ENCODE results near the gene PPFIA4.

The PPFIA4 gene

DNA sequence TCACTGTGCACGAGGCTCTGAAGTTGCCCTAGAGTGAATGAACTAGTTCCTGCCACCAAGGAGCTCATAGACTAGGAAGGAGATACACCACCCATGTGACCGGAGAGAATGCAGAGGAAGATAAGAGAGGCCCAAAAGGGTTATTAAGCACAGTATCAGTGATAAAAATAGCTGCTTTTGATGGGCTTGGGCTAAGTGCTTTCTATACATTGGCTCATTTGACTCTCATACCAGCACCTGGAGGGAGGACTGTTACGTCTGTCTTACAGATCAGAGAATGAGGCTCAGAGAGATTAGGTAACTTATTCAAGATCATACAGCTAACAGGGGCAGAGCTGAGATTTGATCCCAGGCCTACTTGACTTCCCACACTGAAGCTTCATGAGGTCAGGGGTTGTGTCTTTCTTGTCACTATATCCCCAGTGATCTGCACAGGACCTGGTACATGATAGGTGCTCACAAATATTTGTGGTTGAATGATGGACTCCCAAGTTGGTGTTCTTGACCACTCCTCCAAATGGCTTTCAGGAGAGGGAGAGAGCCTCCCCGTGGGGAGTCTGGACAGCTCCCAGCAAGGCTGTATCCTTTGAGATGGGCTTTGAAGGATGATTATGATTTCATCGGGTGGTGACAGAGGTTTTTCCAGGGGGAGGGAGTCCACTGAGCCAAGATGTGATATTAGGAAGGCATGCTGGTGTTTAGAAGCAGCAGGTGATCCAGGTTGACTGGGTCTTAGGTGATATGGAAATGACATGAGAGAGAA is 14.4 kb downstream of the PPFIA4 start:
- no peak for DNase-seq (ENCODE audit: low read depth)

DNA sequence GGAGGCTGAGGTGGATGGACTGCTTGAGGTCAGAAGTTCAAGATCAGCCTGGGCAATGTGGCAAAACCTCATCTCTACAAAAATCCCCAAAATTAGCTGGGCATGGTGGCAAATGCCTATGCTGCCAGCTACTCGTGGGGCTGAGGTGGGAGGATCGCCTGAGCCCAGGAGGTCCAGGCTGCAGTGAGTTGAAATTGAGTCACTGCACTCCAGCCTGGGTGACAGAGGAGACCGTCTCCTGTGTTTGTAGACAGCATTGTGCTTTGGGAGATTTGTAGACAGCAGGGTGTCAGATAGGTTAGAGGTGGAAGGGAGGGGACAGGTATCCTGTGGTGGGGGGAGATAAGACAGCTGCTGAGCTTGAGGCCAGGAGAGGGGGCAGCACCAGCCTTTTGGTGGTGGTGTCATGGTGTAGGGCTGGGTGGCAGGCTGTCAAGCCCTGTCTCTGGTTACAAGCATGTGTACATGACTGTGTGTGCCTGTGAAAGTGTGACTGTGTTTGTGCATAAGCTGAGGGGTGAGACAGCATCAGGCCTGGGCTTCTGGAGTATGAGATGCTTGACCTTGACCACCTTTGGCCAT is 15.2 kb downstream of the PPFIA4 start:
- DNase-seq (ENCODE audit: low read depth): no peak

DNA sequence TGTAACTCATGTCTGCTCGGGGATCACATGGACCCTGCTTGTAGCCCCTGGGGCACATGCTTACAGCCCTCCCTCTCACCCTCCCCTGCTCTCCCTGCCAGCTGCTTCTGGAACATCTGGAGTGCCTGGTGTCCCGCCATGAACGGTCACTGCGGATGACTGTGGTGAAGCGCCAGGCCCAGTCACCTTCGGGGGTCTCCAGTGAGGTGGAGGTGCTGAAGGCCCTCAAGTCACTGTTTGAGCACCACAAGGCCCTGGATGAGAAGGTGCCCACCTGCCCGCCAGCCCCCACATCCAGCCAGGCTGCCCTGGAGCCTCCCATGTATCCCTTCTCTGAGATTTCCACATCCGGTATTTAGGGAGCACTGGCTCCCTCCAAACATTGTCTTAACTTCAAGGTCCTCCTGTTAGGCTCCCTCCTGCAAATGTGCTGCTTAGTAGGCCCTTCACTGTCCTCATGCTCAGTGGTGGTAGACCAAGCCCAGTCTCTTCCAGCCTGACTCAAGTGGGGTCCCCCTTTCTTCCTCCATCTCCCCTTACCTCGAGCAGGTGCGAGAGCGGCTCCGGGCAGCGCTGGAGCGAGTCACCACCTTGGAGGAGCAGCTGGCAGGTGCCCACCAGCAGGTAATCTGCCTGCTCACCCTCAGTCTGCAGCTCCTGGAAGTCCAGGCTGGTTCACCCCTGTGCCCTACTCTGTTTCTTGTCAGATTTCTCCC is 17.7 kb downstream of the PPFIA4 start:
- no peak for DNase-seq (ENCODE audit: low read depth)

DNA sequence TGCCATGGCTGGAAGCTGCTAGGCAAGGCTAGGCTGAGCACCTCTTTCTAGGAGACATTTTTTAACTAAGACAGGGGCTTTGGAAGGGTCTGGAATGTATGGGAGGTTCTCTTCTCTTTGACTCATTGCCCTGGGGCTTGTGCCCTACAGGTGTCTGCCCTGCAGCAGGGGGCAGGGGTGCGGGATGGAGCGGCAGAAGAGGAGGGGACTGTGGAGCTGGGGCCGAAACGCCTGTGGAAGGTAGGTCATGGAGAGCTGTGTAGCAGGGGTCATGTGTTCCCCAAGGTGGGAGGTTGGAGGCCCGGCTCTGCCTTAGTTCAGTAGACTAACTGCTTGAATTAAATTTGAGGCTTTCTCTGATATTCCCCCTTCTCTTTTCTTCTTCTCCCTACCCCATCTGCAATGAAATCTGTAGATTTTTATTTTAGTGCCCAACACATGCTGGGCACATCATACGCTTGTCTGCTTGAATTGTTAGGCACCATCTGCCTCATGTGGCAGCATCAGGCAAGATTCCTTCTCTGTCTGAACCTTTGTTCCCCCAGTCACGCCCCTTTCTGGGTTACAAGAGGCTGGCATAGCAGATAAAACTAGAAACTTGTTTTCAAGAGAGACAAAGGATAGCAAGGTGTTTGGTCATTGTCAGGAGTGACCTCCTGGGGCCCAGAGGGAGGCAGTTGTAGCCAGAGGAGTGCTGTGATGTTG is 18.4 kb downstream of the PPFIA4 start:
- DNase-seq (ENCODE audit: low read depth): no peak

DNA sequence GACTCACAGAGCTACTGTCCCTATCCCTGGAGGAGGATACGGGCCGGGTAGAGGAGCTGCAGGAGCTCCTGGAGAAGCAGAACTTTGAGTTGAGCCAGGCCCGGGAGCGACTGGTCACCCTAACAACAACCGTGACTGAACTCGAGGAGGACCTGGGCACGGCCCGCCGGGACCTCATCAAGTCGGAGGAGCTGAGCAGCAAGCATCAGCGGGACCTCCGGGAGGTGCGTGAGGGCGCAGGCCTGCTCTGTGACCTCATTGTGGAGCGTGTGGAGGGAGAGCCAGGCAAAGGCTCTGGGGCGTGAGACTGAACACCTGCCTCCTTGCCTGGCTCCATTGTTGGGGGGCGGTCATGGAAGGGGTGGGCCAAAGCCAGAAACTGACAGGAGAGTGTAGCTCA is 19.0 kb downstream of the PPFIA4 start:
- DNase-seq (ENCODE audit: low read depth): no peak

DNA sequence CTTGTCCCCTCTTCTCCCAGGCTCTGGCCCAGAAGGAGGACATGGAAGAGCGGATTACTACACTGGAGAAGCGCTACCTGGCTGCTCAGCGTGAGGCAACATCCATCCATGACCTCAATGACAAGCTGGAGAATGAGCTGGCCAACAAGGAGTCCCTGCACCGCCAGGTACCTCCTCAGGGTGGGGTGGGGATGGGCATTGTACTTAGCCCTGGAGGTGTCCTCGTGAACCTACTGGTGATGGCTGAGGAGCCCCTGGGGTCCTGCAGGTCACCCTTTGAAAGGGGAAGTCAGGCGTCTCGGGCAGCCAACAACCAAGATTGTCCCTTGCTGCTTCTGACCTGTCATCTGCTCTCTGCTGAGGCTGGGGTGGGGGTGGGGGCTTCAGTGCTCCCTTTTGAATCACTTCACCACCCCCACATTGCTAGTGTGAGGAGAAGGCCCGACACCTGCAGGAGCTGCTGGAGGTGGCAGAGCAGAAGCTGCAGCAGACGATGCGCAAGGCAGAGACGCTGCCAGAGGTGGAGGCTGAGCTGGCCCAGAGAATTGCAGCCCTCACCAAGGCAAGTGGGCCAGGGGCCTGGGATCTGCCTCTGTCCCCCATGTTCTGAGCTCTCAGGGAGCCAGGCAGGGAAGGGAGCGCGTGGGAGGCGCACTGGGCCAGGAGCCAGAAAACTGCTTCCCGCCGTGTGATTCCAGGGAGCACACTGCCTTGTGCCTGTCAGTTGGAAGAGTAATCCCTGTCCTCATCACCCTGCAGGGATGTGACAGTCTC is 19.7 kb downstream of the PPFIA4 start:
- DNase-seq (ENCODE audit: low read depth): no peak

DNA sequence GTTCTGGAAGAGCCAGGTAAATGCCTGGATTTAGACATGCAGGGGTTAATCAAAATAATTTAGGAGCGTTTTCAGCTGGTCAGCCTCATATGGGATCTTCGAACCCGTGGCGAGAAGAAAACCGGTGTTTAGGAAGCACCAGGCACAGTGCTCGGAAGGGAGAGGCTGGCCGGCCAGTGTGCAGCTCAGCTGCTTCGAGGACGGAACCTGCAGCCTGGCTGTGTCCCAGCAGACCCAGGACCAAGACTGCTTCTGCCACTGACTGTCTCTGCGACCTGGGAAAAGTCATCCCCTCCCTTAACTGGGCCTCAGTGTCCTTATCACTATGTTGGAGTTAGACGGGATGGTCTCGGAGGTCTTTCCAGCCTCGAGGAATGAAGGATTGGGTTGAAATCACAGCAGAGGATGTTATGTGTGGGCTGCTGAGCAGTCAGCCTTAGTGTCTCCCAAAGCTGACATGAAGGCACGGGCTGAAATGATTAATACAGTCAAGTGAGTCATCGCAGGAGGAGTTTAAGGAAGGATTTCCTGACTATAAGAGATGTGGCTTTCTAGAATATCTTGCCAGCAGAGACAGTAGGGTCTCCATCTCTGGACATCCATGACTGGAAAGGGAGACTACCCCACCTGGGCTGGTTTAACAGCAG is 20.8 kb downstream of the PPFIA4 start:
- no peak for DNase-seq (ENCODE audit: low read depth)

DNA sequence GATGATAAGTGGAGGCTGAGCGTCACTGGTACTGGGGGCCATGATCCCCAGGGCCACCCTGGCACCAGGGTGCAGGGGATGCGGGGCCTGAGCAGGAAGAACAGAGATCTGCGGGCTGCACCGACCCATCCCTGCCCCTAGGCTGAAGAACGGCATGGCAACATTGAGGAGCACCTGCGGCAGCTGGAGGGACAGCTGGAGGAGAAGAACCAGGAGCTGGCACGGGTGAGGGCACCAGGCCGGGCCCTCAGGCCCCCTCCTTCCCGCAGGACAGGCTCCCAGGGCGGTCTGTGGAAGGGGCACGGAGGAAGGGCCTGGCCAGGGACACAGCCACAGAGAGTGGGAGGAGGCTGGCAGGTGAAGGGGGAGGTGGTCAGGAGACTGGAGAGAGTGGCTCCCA is 21.8 kb downstream of the PPFIA4 start:
- DNase-seq (ENCODE audit: low read depth): no peak

DNA sequence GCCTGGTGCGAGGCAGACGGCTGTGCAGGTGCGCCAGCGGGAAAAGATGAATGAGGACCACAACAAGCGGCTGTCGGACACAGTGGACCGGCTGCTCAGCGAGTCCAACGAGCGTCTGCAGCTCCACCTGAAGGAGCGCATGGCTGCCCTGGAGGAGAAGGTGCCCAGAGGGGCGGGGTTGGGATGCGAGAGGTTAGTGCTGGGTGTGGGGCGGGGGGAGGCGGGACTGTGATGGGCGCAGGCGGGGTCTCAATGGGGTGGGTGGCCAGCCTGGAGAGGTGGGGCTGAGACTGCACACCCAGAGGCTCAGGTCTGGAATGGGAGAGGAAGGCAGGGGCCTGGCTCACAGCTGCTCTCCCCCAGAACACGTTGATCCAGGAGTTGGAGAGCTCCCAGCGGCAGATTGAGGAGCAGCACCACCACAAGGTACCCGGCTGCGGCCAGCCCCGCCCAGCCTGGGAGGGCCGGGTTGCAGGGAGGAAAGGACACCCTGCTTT is 22.3 kb downstream of the PPFIA4 start:
- no peak for DNase-seq (ENCODE audit: low read depth)

DNA sequence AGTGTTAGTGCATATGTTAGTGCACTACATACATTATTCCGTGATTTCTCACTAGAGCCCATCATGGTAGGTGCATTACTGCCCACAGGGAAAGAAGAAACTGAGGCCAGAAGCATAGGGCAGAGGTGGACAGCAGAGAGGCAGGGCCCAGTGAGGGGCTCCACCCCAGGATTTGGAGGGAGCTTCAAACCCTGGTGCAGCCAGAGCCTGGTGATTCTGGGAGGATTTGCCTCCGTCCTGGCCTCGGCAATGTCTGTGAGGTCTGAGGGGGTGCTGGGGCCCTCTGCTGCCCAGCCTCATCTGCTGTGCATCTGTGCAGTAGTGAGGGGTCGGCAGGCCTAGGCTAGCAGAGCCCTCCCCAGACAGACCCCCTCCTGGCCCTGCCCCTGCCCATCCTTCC is 22.8 kb downstream of the PPFIA4 start:
- DNase-seq (ENCODE audit: low read depth): no peak

DNA sequence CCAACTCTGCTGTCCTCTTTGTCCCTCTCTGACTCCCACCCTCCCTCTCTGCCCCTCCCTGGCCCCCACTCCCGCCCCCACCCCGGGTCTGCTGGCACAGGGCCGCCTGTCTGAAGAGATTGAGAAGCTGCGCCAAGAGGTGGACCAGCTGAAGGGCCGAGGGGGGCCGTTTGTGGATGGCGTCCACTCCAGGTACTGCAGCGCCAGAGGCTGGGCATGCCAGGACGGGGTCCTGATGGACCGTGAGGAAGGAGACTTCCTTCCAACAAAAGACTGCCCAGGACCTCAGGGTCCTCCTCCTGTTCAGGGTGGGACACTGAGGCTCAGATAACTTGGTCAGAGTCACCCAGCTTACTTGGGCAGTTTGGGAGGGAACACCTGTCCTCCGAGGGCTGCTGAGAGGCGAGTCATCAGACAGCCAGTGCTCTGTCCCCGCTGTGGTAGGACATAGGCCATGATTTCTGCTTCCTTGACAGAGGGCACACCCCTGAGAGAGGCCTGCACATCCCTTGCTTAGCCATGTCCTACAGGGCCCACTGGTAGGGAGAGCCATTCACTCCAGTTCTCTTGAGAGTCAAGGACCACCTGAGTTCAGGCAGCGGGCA is 23.4 kb downstream of the PPFIA4 start:
- no peak for DNase-seq (ENCODE audit: low read depth)

DNA sequence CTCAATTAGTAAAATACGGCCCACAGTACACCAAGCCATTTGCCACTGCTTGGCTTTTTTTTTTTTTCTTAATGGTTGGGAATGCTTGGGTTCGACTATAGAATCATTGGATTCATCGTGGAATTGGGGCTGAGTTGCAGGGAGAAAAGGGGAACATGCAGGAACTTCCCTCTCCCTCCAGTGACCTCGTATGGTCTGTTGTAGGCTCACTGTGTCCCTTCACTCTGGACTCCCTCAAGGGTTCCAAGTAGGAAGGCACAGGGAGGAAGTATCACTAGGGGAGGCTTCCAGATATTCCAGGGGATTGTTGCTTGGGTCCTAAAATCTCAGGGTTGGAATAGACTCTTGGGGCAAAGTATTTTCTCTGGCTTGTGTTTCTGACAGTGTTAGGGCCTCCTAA is 24.5 kb downstream of the PPFIA4 start:
- DNase-seq (ENCODE audit: low read depth): no peak

DNA sequence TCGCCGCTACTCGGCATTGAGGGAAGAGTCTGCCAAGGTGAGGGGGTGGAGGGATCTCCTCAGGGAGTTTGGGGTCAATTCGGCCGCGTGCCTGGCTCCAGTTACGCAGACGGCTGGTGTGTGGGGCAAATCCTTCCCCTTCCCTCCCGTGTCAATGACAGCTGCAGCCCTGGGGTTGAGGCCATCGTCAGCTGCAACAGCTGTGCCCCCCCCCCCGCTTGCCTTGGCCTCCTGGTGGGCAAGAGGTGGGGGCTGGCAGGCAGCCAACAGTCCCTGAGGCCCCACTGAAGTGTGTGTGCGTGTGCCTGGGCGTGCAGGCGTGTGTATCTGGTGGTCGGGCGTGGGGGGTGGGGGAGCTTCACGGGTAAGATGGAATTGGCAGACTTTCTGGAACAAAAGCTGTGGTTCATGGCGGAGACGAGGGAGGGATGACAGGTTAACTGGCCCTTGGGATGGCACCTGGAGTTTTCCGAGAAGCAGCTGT is 25.6 kb downstream of the PPFIA4 start:
- no peak for DNase-seq (ENCODE audit: low read depth)

DNA sequence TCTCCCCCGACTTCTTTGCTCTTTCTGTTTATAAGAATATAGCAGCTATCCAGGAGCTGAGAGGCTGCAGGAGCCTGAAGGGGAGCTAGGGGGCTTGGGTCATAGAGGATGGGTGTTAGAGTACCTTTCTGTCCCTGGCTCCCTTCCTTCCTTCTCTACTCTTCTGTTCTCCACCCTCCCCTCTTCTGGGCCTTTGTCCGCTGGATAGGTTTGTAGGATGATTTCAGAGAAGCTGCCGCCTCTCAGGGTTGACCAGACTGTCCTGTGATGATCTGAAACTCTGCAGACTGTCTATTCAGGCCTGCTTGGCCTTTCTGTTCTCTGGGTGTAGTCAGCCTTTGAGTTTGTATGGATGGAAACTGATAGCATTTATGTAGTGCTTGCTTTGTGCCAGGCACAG is 26.3 kb downstream of the PPFIA4 start:
- no peak for DNase-seq (ENCODE audit: low read depth)

DNA sequence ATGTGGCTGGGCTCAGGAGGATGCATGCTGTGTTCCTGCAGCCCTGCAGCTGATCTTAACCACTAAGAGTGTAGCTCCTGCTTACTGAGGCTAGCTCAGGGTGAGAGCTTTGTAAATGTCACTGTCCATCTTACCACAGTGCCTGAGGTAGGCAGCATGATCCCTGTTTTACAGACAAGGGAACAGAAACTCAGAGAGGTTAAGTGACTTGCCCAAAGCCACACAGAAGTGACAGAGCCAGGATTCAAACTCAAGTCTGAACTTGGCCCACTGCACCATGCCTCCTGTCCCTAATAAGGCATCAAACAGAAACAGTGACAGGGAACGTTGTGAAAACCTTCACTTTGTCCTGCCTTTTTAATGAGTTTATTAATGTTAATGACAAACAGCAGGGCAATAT is 27.9 kb downstream of the PPFIA4 start:
- DNase-seq (ENCODE audit: low read depth): no peak

DNA sequence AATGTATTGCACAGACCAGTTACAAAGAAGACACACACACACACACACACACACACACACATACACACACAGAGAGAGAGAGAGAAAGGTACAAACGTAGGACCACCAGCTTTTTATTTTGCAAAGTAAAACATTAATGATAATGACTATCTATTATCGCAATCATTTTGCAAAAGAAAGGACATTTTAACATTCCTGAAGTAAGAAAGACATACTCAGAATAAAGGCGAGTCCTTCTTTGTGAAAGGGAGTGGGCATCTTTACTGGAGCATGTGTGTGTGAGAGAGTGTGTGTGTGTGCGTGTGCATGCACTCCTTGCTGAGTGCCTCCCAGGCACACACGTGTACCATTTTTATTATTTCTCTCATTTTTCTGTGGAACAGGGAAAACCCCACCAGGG is 28.4 kb downstream of the PPFIA4 start:
- DNase-seq (ENCODE audit: low read depth): no peak

DNA sequence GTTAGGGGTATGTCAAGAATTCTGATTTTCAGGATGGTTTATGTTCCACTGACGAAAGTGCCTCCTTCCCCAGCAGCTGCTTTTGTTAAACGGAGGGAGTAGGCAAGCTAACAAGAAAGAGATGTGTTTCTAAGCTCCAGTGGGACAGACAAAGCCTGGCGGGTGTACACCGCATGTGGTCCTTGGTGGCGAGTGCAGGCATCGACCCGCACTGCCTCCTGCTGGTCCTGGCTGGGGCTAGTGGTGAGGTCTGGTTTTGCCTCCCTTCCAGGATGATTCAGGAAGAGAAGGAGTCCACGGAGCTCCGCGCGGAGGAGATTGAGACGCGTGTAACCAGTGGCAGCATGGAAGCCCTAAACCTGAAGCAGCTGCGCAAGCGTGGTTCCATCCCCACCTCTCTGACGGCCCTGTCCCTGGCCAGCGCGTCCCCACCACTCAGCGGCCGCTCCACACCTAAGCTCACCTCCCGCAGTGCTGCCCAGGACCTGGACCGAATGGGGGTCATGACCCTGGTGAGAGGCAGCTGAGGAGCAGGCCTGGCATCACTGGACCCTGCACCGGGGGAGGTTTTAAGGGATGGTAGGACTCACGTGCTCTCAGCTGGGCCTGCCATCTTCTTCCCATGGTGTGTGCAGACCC is 29.0 kb downstream of the PPFIA4 start:
- no peak for DNase-seq (ENCODE audit: low read depth)

DNA sequence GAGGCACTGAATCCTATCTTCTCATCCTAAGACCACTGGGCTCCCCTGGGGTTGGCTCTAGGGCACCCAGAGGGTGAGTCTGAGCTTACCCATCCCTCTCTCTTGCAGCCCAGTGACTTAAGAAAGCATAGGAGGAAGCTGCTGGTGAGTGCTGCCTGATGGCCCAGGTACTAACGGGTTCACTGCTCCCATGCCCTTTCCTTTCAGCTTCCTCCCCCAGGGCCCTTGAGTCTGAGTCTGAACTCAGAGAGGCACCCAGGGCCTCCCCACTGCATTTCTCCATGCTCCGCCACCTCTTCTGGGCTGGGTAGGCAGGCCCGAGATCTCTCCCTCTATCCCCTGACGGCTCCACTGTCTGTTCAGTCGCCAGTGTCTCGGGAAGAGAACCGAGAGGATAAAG is 29.7 kb downstream of the PPFIA4 start:
- DNase-seq (ENCODE audit: low read depth): no peak

DNA sequence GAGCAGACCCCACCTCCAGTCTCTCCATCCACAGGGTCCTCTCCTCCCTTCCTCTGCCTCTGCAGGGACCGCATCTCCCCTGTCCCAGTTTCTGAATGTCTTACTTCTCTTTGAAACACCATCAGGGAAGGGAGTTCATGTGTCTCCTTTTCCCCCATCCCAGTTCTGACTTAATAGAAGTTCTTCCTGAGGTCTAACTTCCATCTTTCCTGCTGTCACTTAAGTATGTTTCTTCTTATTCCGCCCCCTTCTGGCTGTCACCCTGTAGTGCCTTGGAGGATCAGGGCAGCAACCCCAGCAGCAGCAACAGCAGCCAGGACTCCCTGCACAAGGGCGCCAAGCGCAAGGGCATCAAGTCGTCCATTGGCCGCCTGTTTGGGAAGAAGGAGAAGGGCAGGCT is 30.2 kb downstream of the PPFIA4 start:
- no peak for DNase-seq (ENCODE audit: low read depth)

Data from stimulated activated CD8-positive, alpha-beta memory T cell treated with anti-CD3 and anti-CD28 coated beads, Interleukin-4, amount 100 ng/mL, for 24 hours (primary cell).